Uterus (tissue), 2 donors: Measurements from ENCODE around the gene GRK5.

ENCODE experiments used
- POLR2A ChIP-seq, 2 donors: fragments of 450-650 bp; IDR thresholded peaks; one replicate each; pipeline ENCODE4 v1.6.1; 2016; ENCODE audit warnings: antibody characterized with exemption in 2 of 2, mild to moderate bottlenecking in 1 of 2, moderate library complexity in 1 of 2
- TF ChIP-seq, protein P1 (sequence below), 4 experiments: fragments of 200-600 bp in 2 of 4; fragments of 450-650 bp in 2 of 4; sonication (generic) in 2 of 4; IDR thresholded peaks; one replicate each; pipeline ENCODE4 v1.5.1; 2016 to 2019; ENCODE audit warnings: antibody characterized with exemption in 4 of 4, mild to moderate bottlenecking in 2 of 4, moderate library complexity in 1 of 4

DNA sequence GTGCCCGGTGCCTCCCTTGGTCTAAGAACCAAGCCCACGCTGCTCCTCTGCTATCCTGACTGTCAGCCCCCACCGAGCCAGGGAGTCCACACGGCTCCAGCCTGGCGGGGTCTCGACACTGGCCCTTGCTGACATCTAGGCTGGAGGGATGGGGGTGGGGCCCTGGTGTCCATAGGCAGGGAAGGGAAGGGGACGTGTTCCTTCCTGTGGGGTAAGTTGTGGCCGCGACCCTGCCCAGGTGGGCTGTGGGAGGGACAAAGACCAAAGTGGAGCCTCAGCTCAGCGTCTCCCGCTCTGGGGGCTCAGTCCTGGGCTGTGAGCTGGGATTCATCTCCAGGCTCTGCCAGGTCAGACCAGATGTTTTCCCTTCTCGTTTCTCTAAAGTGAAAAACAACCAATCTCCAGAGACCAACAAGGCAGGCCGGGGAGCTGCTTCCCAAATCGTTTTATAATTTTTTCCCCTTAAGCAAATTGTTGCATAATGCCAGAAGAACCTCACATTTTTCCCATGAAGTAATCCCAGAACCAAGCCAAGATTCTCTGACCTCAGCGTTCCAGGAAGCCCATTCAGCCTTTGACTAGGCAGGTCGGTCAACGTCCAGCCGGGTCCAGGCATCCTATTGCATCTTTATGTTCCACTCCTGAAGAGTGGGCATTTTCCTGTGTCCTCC, 233.9 kb downstream of the GRK5 start:
- TF ChIP-seq, protein P1, sequence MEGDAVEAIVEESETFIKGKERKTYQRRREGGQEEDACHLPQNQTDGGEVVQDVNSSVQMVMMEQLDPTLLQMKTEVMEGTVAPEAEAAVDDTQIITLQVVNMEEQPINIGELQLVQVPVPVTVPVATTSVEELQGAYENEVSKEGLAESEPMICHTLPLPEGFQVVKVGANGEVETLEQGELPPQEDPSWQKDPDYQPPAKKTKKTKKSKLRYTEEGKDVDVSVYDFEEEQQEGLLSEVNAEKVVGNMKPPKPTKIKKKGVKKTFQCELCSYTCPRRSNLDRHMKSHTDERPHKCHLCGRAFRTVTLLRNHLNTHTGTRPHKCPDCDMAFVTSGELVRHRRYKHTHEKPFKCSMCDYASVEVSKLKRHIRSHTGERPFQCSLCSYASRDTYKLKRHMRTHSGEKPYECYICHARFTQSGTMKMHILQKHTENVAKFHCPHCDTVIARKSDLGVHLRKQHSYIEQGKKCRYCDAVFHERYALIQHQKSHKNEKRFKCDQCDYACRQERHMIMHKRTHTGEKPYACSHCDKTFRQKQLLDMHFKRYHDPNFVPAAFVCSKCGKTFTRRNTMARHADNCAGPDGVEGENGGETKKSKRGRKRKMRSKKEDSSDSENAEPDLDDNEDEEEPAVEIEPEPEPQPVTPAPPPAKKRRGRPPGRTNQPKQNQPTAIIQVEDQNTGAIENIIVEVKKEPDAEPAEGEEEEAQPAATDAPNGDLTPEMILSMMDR (IDR thresholded peaks at IDR 0.05), result no peak
- no peak for TF ChIP-seq POLR2A (IDR thresholded peaks at IDR 0.05)
